GM10266 (cell line): Measurements from ENCODE around the gene ALPI.
"Not testable (repeated sequence)": the region's sequence is repeated elsewhere in the genome, so short reads cannot be mapped to it uniquely, and the experiment has no call there.

ENCODE experiments used
- DNase-seq: peaks from one replicate; pipeline ENCODE4 v3.0.0; 2012; ENCODE audit errors: extremely low spot score
- CTCF ChIP-seq: IDR thresholded peaks from 2 replicates; pipeline ENCODE4 v1.5.1; 2012; ENCODE audit warnings: mild to moderate bottlenecking, low read depth; ENCODE audit not compliant: control insufficient read depth, insufficient read depth; ENCODE audit errors: missing control alignments

Gene ALPI

GRCh38 chr2:232447638-232448303 is 8.2 kb upstream of the ALPI start:
- no peak for DNase-seq
- TF ChIP-seq CTCF = no peak

- no peak for TF ChIP-seq CTCF
- no peak for DNase-seq
These were observed 7.7 kb upstream of the ALPI start for GRCh38 chr2:232448304-232448690.

- DNase-seq = no peak
- TF ChIP-seq CTCF = no peak
These were observed 6.0 kb upstream of the ALPI start for GRCh38 chr2:232449964-232450363.

- not testable (repeated sequence) for DNase-seq
These were observed 4.3 kb upstream of the ALPI start for GRCh38 chr2:232451645-232452044.

- DNase-seq = no peak
- TF ChIP-seq CTCF = no peak
These were observed 1.3 kb upstream of the ALPI start for GRCh38 chr2:232454630-232455029.

- no peak for DNase-seq
- TF ChIP-seq CTCF = no peak
These were observed 555 bp downstream of the ALPI start for GRCh38 chr2:232456296-232457120.

GRCh38 chr2:232457121-232458011 is 1.4 kb downstream of the ALPI start:
- no peak for TF ChIP-seq CTCF
- no peak for DNase-seq
